HG03066 (cell line): ENCODE data around the gene NCAN.
A peak's percentile ranks its signal among the peaks of the same experiment; 100 is the strongest.
"Not testable (repeated sequence)": the region's sequence is repeated elsewhere in the genome, so short reads cannot be mapped to it uniquely, and the experiment has no call there.

Source experiments
- ATAC-seq: cut with Tn5 transposase; IDR thresholded peaks from one replicate; pipeline ENCODE4 v1.9.1; 2021; ENCODE audit warnings: low read depth; ENCODE audit not compliant: unreplicated experiment

NCAN gene

GRCh38 chr19:19192910-19193423 lies 18.8 kb upstream of the NCAN start:
- peak; percentile 3 for ATAC-seq

DNA sequence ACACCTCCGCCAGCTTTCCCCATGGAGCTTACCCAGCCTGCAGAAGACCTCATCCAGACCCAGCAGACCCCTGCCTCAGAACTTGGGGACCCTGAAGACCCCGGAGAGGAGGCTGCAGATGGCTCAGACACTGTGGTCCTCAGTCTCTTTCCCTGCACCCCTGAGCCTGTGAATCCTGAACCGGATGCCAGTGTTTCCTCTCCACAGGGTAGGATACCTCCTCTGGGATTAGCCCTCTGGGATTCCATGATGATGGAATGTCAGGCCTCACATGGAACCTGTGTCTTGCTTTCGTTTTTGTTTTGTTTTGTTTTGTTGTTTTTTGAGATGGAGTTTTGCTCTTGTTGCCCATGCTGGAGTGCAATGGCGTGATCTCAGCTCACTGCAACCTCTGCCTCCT lies 17.8 kb upstream of the NCAN start:
- ATAC-seq = no peak

DNA sequence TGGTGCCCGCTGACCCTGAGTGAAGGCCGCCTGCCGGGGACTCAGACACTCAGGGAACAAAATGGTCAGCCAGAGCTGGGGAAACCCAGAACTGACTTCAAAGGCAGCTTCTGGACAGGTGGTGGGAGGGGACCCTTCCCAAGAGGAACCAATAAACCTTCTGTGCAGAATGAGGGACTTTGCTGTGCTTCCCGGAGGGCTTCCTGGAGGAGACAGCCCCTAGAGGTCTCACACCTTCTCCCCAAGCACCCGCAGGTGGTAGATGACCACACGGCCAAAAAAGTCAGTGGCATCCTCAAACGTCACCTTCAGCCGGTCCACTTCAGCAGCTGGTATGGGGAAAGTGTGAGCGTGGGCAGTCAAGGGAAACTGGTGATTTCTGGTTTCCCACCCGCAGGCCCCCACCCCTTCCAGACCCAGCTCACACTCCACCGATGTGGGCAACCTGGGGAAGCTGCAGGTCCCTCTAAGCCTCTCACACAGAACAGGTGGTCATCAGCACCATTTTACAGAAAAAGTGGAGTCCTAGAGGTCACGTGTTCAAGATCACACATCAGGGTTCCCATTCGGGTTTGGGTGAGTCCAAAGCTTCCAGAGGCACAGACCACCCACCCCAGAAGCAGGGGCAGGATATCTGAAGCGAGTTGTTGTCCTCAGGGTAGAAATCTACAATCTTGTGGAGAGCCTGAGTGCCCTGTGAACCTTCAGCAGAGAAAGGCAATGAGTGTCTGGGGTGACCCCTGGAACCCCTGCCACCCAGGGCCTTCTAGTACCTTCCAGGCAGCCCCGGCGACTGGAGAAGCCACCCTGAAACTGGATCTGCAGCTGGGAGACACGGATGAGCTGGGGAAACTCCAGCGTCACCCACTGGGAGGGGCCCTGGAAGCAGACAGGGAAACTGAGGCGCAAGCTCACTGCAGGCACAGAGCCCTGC lies 9.8 kb upstream of the NCAN start:
- no peak for ATAC-seq

GRCh38 chr19:19202707-19203011 lies 9.1 kb upstream of the NCAN start:
- peak; percentile 22 for ATAC-seq

DNA sequence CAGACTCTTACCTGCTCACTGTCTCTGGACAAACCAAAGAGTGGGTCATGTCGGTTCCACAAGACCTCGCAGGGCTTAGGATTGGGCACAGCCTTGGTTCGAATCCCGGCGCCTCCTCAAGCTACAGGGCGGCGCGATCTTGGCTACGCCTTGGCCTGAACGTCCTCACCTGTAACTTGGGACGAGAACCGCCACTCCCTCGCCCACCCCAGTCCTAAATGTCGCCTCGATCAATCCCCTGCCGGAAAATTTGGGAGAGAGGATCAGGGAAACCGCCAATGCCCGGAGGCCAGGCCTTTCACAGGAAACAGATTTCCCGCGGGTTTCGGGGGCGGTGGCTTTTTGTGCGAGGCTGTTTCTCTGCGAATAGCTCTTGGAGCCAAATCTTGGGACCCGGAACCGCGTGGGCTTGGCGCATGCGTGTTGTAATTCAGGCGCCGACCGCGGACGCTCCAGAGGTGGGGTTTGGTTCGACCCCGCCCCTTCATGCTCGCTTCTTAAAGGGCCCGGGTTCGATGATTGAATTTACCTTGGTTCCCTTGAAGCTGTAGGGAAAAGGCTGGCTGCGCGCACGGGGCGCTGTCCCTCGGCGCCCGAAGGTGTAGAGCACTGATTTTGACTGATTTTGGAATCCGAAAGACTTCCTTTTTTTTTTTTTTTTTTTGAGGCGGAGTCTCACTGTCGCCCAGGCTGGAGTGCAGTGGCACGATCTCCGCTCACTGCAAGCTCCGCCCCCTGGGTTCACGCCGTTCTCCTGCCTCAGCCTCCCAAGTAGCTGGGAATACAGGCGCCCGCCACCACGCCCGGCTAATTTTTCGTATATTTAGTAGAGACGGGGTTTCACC lies 8.5 kb upstream of the NCAN start, which contains the start of gene NR2C2AP:
TSS of gene NR2C2AP (minus strand) at position 403 of the 845 bp plus-strand sequence. CDS start at position 49, 354 bp downstream.
- peak; percentile 67 for ATAC-seq

DNA sequence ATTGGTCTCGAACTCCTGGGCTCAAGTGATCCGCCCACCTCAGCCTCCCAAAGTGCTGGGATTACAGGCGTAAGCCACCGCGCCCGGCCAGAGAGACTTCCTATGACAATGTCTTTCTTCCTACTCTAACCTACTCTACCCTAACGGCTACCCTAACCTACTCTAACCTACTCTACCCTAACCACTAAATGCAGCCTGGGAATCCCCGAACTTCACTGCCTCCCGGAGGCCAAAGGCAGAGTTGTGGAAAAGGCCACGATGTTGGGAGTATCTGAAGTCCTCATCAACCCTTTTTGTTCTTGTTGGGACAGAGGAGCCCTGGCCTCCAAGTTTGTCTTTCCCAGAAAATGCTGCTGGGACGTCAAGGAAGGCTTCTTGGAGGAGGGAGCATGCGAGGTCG lies 7.6 kb upstream of the NCAN start:
- no peak for ATAC-seq

GRCh38 chr19:19205416-19206410 lies 6.0 kb upstream of the NCAN start:
- ATAC-seq = no peak

GRCh38 chr19:19206938-19207337 lies 4.8 kb upstream of the NCAN start:
- no peak for ATAC-seq

GRCh38 chr19:19207637-19208572 lies 3.9 kb upstream of the NCAN start:
- ATAC-seq = no peak

- no peak for ATAC-seq
Observed at GRCh38 chr19:19209372-19209771, 2.4 kb upstream of the NCAN start.

DNA sequence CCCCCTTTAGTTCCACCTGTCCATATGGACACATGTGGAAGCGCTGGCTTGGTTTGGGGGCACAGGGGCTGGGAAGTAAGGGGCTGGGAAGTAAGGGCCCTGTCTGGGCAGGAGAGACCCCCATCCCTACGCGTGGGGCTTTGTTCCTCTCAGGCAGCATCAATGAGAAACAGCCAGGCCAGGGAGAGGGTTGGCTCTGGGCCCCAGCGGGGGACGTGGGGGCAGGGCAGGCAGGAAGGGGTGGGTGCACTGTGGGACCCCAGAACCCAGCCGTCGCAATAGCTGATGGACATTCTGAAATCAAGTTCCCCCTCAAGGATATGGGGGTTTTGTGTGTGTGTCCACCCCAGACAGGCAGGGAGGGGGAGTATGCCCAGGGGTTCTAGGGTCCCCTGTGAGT lies 1.2 kb downstream of the NCAN start:
- ATAC-seq = no peak

GRCh38 chr19:19213426-19214158 lies 1.8 kb downstream of the NCAN start:
- no peak for ATAC-seq

DNA sequence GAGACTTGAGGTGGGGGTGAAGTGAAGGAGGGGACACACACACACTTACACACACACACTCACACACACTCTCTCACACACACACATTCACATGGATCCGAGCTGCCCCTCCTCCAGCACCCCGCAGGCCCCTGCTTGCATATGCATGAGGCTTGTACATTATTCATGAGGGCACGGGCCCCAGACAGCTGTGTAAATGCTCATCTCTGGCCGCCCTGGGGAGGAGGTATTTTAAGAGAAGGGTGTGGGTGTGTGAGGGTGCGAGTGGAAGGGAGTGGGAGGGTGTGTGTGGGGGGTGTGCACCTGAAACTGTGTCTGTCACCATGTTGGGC lies 2.4 kb downstream of the NCAN start:
- ATAC-seq = no peak

- no peak for ATAC-seq
Observed at GRCh38 chr19:19214892-19215291, 3.1 kb downstream of the NCAN start.

DNA sequence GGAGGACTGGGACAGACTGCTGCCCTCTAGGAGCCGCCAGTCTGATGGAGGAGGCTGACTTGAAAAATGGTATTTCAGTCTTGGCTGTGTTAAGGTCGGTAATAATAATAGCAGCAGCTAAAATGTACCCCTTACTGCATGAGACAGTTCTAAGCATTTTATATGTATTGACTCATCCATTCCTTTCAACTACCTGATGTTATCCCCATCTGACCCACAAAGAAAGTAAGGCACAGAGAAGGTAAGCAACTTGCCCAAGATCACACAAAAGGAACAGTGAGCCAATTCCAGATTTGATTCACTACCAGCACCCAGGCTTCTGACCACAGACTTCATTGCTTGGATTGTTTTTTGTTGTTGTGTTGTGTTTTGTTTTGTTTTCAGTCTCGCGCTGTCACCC lies 4.0 kb downstream of the NCAN start:
- ATAC-seq = no peak

DNA sequence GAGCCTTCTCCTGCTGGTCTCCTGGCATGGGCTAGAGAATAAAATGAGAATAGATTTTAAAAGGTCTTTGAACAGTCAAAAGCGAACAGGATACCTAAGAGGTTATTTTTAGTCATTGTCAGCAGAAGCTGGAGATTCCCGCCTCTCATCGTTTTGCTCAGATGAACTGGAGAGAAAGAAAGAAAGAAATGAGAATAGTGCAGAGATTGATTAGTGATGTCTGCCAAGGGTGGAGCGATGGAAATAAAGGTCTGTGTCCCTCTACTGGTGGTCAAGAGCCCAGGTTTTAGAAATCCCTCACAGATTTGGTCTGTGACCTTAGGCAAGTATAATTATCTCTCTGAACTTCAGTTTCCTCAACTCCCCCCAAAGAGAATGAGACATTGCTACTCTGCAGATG lies 5.3 kb downstream of the NCAN start:
- ATAC-seq = no peak

- no peak for ATAC-seq
Observed at GRCh38 chr19:19218911-19219310, 7.2 kb downstream of the NCAN start.

- ATAC-seq = not testable (repeated sequence)
Observed at GRCh38 chr19:19221000-19221399, 9.2 kb downstream of the NCAN start.

GRCh38 chr19:19223060-19223459 lies 11.3 kb downstream of the NCAN start:
- no peak for ATAC-seq
